GM12878 (cell line): ENCODE data around the gene SLC25A47.

ENCODE experiments used
- EZH2 ChIP-seq: IDR thresholded peaks from 2 replicates; pipeline ENCODE4 v1.6.1; 2012; ENCODE audit warnings: low read depth, mild to moderate bottlenecking, control low read depth, inconsistent platforms, low read length, borderline replicate concordance; ENCODE audit not compliant: control insufficient read depth
- PAX8 ChIP-seq: fragments of 450-650 bp; IDR thresholded peaks from 2 replicates; pipeline ENCODE4 v1.6.1; 2017; ENCODE audit warnings: mild to moderate bottlenecking, moderate library complexity
- POLR2A ChIP-seq: IDR thresholded peaks from 2 replicates; pipeline ENCODE4 v1.6.1; 2011; ENCODE audit warnings: low read depth, mild to moderate bottlenecking, low read length
- RELA ChIP-seq: fragments of 450-650 bp; IDR thresholded peaks from 2 replicates; pipeline ENCODE4 v1.8.0; 2014; ENCODE audit warnings: borderline replicate concordance; ENCODE audit not compliant: partially characterized antibody
- SMAD1 ChIP-seq: fragments of 450-650 bp; IDR thresholded peaks from 2 replicates; pipeline ENCODE4 v1.6.1; 2018; ENCODE audit warnings: mild to moderate bottlenecking, low read depth; ENCODE audit not compliant: partially characterized antibody
- SUZ12 ChIP-seq: fragments of 200-600 bp; sonication (generic); IDR thresholded peaks from one replicate; pipeline ENCODE4 v1.6.1; 2018; ENCODE audit warnings: antibody characterized with exemption, mild to moderate bottlenecking; ENCODE audit not compliant: unreplicated experiment
- TCF12 ChIP-seq: IDR thresholded peaks from 2 replicates; pipeline ENCODE4 v1.6.1; 2011; ENCODE audit warnings: low read depth, mild to moderate bottlenecking, low read length

DNA sequence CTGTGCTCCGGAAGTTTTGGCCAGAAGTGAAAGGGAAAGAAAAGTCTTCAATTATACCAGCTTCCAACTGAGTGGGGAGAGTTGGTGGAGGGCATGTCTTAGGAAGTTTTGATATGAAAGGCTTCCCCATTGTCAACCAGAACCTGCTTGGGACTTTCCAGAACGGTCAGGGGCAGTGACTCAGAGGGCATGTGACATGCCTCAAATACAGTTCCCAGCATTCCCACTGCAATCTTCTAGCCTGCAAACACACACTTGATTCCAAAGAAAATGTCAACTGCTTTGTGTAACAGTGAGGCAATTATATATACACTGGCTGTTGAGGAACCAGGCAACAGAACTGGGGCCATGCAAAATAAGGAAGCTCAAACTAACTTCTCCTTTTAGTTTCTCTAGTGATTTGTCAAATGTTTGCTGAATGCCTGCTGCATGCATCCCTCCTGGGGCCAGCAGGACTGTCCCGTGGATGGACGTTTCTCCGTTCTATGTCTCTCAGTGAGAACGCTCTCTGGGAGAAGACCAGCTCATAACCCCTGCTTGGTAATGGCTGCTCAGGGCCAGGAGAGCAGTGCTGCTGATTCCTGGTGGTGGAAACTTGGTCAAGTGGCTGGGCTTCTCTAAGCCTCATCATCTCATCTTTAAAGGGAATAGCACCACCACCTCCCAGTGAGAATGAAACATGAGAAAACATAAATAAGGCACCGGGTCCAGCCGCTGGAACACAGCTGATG is 18.3 kb downstream of the SLC25A47 start:
- TF ChIP-seq POLR2A, result no peak
- no peak for TF ChIP-seq SUZ12
- no peak for TF ChIP-seq TCF12
- TF ChIP-seq SMAD1, result no peak
- peak; percentile 45 for TF ChIP-seq RELA
- no peak for TF ChIP-seq EZH2
- no peak for TF ChIP-seq PAX8
